Activated naive CD4-positive, alpha-beta T cell treated with anti-CD3 and anti-CD28 coated beads for 36 hours (primary cell): ENCODE data around the gene ANGPTL2. TPM values are rescaled to one million over a fixed set of nuclear protein-coding genes. Genes with fewer than 3 reads are reported as not detected.

Experiments used
- CTCF ChIA-PET: fragments of 350-600 bp; sonication (Branson Sonifier 250); formaldehyde crosslinking; loops from one replicate; lab custom pipeline; 2021; ENCODE audit warnings: antibody characterized with exemption; lab: Charles Lee
- DNase-seq: peaks from one replicate; pipeline ENCODE4 v3.0.0-alpha.2; 2020
- H3K27ac Mint-ChIP-seq: one replicate; pipeline ENCODE4 v1.8.0; 2021; ENCODE audit warnings: mild to moderate bottlenecking, mixed read lengths
- H3K27me3 Mint-ChIP-seq: one replicate; pipeline ENCODE4 v1.8.0; 2021; ENCODE audit warnings: low read depth, mixed read lengths
- H3K36me3 Mint-ChIP-seq: one replicate; pipeline ENCODE4 v1.8.0; 2021; ENCODE audit warnings: low read depth, mixed read lengths
- H3K4me1 Mint-ChIP-seq: one replicate; pipeline ENCODE4 v1.8.0; 2021; ENCODE audit warnings: low read depth, mixed read lengths
- H3K4me3 Mint-ChIP-seq: one replicate; pipeline ENCODE4 v1.8.0; 2021; ENCODE audit warnings: mild to moderate bottlenecking, moderate library complexity, mixed read lengths
- H3K9me3 Mint-ChIP-seq: one replicate; pipeline ENCODE4 v1.8.0; 2021; ENCODE audit warnings: mixed read lengths
- intact Hi-C: fragments of 100-400 bp; cut with micrococcal nuclease; formaldehyde crosslinking; loops from one replicate; pipeline ENCODE4 v1.15.1; 2023
- total RNA-seq, 2 experiments: library from RNA; stranded (reverse); gene quantifications; one replicate each; pipeline ENCODE4 v1.2.3, GENCODE V29; 2021

The ANGPTL2 gene
- total RNA-seq, 2 experiments from 2014 or later: not detected

DNA sequence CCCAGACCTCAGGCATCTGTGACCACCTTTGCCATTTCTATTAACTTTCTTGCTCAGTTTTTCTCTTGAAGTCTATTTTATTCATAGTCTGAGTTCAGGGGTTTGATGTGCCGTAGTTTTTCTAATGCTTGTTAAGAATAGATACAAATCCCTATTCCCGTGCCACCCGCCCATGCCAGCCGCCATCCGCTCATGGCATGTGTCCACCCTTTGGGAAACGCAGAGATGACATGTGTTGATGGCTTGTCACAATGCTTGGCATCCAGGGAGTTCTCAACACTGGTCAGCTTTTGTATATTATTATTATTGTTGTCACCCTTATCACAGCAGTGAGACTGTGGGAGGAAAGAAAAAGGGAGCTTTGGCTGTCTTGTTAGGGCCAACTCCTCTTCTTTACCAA is 17.3 kb upstream of the ANGPTL2 start:
- intact Hi-C loops: no loop called here
- H3K4me3 Mint-ChIP-seq: no peak overlapping the region
- H3K36me3 Mint-ChIP-seq: no peaks in the 10 kb centered on the region
- H3K4me1 Mint-ChIP-seq: no peaks in the 10 kb centered on the region
- CTCF ChIA-PET: no interaction called here
- H3K9me3 Mint-ChIP-seq: no peaks in the 10 kb centered on the region
- H3K27ac Mint-ChIP-seq: no peak overlapping the region
- no peaks in the 10 kb centered on the region for H3K27me3 Mint-ChIP-seq
- no peak for DNase-seq

DNA sequence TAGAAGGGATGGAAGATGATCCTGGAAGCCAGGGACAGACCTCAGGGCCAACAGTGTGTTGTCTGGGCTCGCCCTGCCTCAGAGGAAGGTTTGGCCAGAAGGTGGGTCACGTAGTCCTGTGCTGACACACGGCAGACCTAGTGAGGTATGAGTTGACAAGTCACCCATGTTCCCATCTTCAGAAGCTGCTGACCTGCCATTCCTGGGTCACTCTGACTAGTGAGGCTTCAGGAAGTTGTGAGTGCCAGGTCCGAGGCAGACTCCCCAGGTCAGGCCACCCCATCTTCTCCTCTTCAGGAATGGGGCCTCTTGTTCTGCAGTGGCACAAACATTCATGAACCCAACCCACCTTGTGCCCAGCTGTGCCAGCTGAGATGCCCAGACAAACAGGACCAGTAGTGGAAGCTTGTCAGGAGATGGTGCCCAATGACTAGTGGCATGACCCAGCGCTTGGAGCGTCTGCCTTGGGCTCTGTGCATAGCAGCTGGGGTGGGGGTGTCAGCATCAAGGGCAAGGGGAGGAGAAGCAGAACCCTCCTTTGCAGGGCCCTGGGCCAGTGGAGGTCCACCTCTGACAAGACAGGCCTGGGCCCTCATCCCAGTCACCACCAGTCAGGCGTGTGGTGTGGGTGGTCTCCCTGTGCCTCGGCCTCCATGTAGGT is 16.8 kb upstream of the ANGPTL2 start:
- CTCF ChIA-PET: no interaction called here
- intact Hi-C loops: no loop called here
- Mint-ChIP-seq H3K4me3 (no peak overlapping the region), H3K9me3 (no peaks in the 10 kb centered on the region), H3K36me3 (no peaks in the 10 kb centered on the region), H3K4me1 (no peaks in the 10 kb centered on the region), H3K27me3 (no peaks in the 10 kb centered on the region), H3K27ac (no peak overlapping the region)
- no peak for DNase-seq

DNA sequence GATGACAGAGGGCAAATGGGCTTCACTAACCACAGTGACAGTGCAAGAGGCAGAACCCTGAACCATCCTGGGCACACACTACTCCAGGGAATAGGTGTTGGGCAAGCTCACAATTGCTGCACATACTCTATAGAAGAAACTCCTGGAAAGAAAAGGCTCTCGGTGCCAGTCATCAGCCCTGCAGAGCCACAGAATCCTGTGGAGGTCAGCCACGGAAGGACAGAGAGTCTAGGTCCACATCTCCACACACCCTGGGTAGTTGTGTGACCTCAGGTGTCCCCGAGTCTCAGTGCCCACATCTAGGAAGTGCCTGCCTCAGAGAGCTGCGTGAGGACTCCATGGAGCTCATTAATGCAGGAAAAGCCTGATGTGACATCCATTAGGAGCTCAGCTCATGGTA is 16.0 kb upstream of the ANGPTL2 start:
- intact Hi-C loops: no loop called here
- CTCF ChIA-PET: no interaction called here

DNA sequence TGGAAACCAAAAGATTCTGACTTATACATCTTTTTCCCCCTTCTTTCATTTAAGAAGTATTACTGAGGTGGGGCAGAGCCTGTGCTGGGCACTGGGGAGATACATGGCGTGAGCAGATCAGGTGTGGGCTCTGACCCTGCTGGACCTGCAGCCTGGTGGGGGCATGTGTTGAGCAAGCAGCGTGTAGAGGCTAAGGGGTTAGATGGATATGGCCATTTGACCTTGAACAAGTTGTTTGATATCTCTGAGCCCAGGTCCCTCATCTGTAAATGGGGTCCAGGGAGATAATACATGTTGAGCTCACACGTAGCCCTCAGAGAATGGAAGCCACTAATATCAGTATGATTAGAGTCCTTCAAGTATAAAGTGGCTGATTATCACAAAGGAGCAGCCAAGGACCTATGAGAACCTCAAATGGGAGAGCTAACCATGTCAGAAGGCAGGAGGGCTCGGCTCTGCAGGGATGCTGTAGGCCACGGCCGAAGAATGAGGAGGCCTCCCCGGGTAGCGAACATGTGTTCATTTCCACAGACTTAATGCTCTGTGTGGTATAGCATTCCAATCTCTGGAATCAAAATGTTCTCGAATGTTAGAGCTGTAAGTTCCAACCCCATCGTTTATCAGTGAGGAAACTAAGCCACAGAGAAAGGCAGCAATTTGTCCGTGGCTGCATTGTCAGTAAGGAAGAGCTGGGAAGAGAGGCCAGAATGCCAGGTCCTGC is 15.4 kb upstream of the ANGPTL2 start:
- no peak overlapping the region for H3K27ac Mint-ChIP-seq
- CTCF ChIA-PET: no interaction called here
- intact Hi-C loops: no loop called here
- H3K36me3 Mint-ChIP-seq: no peaks in the 10 kb centered on the region
- H3K4me1 Mint-ChIP-seq: no peaks in the 10 kb centered on the region
- no peaks in the 10 kb centered on the region for H3K27me3 Mint-ChIP-seq
- no peak overlapping the region for H3K4me3 Mint-ChIP-seq
- no peaks in the 10 kb centered on the region for H3K9me3 Mint-ChIP-seq
- no peak for DNase-seq

More for the DNA sequence above, 16.0 kb upstream of the ANGPTL2 start:
- H3K9me3 Mint-ChIP-seq: no peaks in the 10 kb centered on the region
- H3K4me3 Mint-ChIP-seq: no peak overlapping the region
- DNase-seq: no peak
- H3K4me1 Mint-ChIP-seq: no peaks in the 10 kb centered on the region
- H3K36me3 Mint-ChIP-seq: no peaks in the 10 kb centered on the region
- H3K27me3 Mint-ChIP-seq: no peaks in the 10 kb centered on the region
- no peak overlapping the region for H3K27ac Mint-ChIP-seq

DNA sequence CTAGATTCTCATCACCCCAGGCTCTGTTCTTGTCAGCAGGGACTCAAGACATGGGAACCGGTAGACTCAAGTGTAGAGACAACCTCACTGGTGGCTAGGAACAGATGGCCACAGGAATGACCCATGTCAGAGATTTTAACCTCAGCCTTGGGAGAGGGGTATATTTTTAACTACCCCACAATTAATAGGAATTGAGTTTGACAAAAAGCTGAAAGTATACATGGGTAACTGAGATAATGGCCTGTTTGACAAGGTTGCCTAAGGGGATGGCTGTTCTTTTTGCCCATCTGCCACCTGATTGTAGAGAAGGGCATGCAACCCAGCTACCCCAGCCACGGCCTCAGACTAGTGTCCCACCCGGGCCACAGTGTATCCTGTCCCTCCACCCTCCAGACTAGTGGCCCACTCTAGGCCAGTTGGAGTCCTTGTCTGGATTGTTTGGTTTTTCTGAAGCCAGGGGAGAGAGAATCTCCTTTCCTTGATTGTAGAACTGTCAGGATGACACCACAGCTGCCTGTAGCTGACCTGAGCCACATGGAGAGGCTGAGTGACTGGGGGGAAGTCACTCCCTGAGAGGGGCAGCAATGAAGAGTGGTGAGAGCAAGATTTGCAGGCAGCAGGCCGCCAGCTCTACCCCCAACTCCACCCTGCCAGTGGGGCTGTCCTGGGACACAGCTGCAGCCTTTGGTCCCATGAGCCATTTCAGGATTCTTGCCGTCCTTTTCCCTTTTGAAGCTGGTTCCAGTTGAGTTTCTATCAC is 14.6 kb upstream of the ANGPTL2 start:
- no peak overlapping the region for H3K27ac Mint-ChIP-seq
- CTCF ChIA-PET: interaction anchor here (0.6 kb wide), 1 partner anchor 218 kb away, joined by 4 read pairs; no protein-coding TSS in a partner anchor
- no peaks in the 10 kb centered on the region for H3K4me1 Mint-ChIP-seq
- H3K9me3 Mint-ChIP-seq: no peaks in the 10 kb centered on the region
- no peak overlapping the region for H3K4me3 Mint-ChIP-seq
- H3K36me3 Mint-ChIP-seq: no peaks in the 10 kb centered on the region
- DNase-seq: no peak
- no peaks in the 10 kb centered on the region for H3K27me3 Mint-ChIP-seq
- intact Hi-C loops: no loop called here

DNA sequence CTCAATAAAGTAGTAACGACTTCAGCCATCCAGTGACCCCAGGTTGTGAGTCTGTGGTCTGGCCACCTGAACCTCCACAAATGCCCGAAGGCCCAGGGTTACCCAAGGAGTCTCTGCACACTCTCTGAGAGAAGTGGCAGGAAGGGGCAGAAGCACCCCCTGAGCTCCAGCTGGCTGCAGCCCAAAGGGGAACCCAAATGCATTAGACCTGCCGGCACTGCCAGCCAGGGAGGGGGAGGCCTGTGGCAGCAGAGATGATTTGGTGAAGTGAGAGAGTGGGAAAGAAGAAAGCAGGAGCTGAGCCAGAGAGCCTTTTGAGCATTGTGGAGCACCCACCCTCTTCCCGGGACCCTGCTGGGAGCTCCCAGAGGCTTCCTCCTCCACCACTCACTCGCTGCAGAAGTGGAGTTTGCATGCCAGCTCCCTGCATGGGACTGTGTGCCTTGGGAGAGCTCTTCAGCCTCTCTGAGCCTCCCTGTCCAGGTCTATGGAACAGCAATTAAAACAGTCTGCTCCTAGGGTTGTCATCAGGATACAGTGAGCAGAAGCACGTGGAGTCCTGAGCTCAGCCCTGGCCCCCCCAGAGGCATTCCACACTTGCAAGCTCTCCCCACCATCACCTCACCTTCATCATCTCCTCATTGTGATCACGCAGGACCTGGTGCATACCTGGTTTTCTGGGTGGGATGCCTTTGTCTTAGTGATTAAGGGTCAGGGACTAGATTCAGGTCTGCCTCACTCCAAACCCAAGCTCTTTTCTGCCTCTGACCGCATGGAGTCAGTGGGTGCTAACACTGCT is 13.8 kb upstream of the ANGPTL2 start:
- no peaks in the 10 kb centered on the region for H3K27me3 Mint-ChIP-seq
- no peak overlapping the region for H3K27ac Mint-ChIP-seq
- no peaks in the 10 kb centered on the region for H3K4me1 Mint-ChIP-seq
- H3K9me3 Mint-ChIP-seq: no peaks in the 10 kb centered on the region
- no peak overlapping the region for H3K4me3 Mint-ChIP-seq
- H3K36me3 Mint-ChIP-seq: no peaks in the 10 kb centered on the region
- CTCF ChIA-PET: interaction anchor here (0.6 kb wide), 1 partner anchor 217 kb away, joined by 4 read pairs; no protein-coding TSS in a partner anchor
- no peak for DNase-seq
- intact Hi-C loops: no loop called here

DNA sequence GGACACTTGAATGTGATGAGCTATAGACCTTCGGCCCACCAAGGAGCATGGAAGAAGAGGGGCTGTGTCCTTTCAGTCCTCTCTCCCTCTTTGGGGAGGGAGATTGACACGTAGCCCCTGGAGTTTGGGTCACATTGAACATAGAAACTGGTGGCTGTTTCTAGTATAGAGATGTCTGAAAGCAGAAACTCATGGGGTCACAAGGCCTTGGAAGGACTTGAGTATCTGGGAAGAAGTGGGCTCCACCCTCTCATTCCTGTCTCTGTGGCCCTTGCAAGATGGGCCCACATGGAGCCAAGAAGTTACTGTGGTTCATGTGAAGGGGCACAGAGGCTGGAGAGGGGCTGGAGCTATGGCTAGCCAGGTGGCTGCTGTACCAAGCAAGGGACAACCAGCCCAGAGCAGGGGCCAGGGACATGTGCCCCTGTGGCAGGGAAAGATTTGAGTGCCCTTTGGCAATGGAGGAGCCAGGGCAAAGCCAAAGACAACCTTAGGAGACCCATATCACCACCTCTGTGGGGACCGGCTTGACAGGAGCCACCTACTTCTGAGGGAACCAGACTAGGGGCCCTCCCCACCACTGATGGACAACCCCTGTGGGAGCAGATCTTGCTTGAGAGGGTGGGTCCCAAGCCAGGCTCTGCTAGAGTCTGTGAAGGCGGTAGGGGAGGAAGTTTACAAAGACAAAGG is 12.8 kb upstream of the ANGPTL2 start:
- no peaks in the 10 kb centered on the region for H3K4me1 Mint-ChIP-seq
- no peaks in the 10 kb centered on the region for H3K9me3 Mint-ChIP-seq
- CTCF ChIA-PET: interaction anchor here (1.2 kb wide), 1 partner anchor 55 kb away, joined by 3 read pairs; no protein-coding TSS in a partner anchor
- H3K27ac Mint-ChIP-seq: no peak overlapping the region
- intact Hi-C loops: no loop called here
- no peak overlapping the region for H3K4me3 Mint-ChIP-seq
- no peaks in the 10 kb centered on the region for H3K27me3 Mint-ChIP-seq
- no peaks in the 10 kb centered on the region for H3K36me3 Mint-ChIP-seq
- DNase-seq: no peak

DNA sequence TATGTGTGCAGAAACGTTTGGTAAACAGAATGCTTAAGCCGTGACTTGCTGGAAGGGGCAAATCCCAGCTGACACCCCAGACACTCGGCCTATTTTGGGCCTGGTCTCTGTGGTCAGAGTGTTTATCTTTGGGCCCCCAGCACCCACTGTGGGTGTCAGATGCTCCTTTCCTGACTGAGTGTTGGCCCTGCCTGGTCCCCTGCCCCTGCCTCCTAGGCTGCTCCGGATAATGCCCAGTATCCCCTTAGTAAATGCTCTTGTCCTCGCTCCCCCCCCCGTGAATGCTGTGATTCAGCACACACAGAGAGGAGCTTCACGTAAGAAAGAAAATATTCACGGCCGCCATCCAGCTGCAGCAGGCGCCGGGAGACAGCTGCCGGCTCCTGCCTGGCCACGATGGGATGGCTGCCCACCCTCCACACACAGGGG is 11.3 kb upstream of the ANGPTL2 start:
- Mint-ChIP-seq H3K4me1 (no peaks in the 10 kb centered on the region), H3K9me3 (no peaks in the 10 kb centered on the region), H3K27me3 (no peaks in the 10 kb centered on the region), H3K4me3 (no peak overlapping the region), H3K27ac (no peak overlapping the region), H3K36me3 (no peaks in the 10 kb centered on the region)
- DNase-seq: no peak
- intact Hi-C loops: no loop called here
- CTCF ChIA-PET: no interaction called here

DNA sequence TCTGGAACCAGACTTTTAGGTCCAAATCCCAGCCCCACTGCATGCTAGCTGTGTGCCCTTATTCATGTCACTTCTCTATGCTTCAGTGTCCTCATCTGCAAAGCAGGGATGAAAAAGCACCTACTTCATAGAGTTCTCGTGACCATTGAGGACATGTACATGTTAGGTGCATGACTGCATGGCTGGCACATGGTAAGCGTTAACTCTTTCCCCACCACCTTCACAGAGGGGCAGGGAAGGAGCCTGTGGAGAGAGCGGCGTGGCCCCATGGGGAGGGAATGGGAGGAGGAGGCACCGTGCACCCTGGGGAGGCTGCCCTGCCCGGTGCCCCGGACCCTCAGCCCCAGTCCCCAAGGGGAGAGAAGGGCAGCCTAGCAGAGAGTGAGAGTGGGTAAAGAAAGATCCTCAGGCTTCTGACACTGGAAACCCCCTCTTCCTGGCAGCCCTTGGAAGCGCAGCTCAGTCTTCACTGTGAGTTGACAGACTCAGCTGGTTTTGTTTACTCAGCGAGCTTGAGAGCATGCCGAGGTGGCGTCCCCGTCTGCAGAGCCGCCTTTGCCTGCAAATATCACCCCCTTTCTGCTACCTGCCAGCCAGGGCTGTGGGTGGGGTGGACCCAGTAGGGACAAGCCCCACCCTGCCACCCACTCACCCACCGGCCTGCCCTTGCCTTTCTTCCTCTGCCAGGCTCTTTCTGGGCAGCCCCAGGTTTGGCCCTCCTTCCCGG is 10.6 kb upstream of the ANGPTL2 start:
- CTCF ChIA-PET: no interaction called here
- H3K4me1 Mint-ChIP-seq: no peaks in the 10 kb centered on the region
- no peaks in the 10 kb centered on the region for H3K27me3 Mint-ChIP-seq
- no peak for DNase-seq
- intact Hi-C loops: no loop called here
- no peak overlapping the region for H3K4me3 Mint-ChIP-seq
- no peaks in the 10 kb centered on the region for H3K9me3 Mint-ChIP-seq
- no peaks in the 10 kb centered on the region for H3K36me3 Mint-ChIP-seq
- no peak overlapping the region for H3K27ac Mint-ChIP-seq

DNA sequence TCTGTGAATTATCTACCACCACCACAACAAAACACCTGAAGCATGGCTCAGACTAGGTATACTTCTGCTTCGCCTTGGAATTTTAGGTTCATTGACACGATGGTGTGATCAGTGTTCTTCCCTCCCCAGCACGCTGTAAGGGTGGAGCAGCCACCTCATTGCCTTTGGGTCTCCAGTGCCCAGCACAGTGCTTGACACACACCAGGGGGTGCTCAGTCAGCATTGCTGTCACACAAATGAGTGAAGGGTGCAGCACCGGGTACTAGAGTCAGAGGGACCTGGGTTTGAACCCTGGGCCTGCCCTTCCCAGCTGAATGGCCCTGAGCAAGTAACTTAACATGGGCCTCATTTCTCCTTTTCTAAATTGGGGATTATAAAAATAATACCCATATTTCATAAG is 9.9 kb upstream of the ANGPTL2 start:
- H3K4me1 Mint-ChIP-seq: no peaks in the 10 kb centered on the region

DNA sequence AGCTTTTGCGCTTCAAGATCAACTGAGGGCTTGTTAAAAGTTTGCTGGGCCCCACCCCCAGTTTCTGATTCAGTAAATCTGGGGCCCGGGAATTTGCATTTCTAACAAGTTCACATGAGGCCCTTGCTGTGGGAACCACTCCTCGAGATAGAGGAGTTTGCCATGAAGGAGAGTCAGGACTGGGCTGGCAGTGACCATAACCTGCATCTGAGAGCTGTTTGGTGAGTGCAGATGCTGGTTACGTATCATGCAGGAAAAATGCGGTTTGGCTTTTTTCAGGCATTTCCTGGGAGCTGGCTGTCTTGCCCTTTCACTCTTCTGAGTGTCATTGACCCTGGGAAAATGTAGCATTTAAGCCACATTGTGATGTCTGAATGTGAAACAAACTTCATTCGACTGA is 9.4 kb upstream of the ANGPTL2 start:
- Mint-ChIP-seq H3K36me3 (no peaks in the 10 kb centered on the region), H3K27ac (no peak overlapping the region), H3K4me3 (no peak overlapping the region), H3K9me3 (no peaks in the 10 kb centered on the region), H3K4me1 (no peaks in the 10 kb centered on the region), H3K27me3 (no peaks in the 10 kb centered on the region)
- CTCF ChIA-PET: no interaction called here
- intact Hi-C loops: no loop called here
- DNase-seq: no peak

More for the DNA sequence above, 9.9 kb upstream of the ANGPTL2 start:
- intact Hi-C loops: no loop called here
- CTCF ChIA-PET: no interaction called here
- H3K9me3 Mint-ChIP-seq: no peaks in the 10 kb centered on the region
- no peak overlapping the region for H3K4me3 Mint-ChIP-seq
- no peak overlapping the region for H3K27ac Mint-ChIP-seq
- DNase-seq: no peak
- no peaks in the 10 kb centered on the region for H3K27me3 Mint-ChIP-seq
- H3K36me3 Mint-ChIP-seq: no peaks in the 10 kb centered on the region
